HG03442 (cell line): ENCODE data around the gene NCOA7.
"Not testable (repeated sequence)": the region's sequence is repeated elsewhere in the genome, so short reads cannot be mapped to it uniquely, and the experiment has no call there.

Experiments
- ATAC-seq: cut with Tn5 transposase; IDR thresholded peaks from one replicate; pipeline ENCODE4 v1.9.1; 2021; ENCODE audit warnings: mild to moderate bottlenecking, moderate library complexity; ENCODE audit not compliant: unreplicated experiment

Gene NCOA7

DNA sequence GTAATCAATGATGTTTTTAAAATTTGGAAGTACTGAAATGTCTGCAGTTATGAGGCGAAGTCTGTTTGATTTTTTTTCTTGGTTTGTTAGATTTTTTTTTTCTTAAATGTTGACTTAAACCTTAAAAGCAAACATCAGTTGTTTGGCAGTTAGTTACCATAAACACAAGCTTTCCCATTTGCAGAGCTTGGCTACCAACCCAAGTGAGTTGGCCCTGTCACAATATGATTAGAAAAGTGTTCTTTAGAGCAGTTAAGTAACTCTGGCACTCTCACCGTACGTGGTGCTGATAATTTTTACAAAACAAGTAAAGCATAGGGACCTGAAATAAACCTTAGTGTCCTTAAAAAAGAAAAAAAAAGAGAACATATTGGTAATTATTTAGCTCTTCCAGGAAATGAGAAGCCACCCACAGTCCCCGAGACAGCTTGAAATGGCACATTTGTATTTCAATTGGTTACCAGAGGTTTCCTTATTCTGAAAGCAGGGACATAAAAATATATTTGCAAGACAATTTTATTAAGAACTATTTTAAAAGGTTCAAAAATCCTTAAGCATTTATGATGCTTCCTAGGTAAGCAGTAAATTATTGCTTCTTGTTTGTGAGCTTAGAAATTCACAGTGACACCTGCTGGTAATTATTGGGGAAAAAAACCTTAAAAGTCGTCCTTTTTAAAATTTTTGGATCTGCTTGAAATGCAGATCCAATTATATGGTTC is 37.4 kb upstream of the NCOA7 start:
- ATAC-seq = no peak

DNA sequence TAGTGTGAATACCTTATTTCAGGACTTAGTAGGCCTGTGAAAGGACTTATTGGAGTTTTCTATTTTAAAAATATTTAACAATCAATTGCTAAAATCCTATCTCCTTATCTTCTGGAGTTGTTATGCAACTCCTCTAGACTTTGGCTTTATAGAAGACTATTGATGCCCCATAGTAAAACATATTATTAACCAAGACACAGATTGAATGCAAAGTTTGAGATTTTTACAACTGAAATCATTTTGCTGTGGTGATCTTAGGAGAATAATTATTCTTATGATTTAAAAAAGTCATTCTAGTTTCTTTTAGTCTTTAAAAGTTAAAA is 36.9 kb upstream of the NCOA7 start:
- ATAC-seq = no peak

- no peak for ATAC-seq
These were observed 36.2 kb upstream of the NCOA7 start for GRCh38 chr6:125754566-125754965.

DNA sequence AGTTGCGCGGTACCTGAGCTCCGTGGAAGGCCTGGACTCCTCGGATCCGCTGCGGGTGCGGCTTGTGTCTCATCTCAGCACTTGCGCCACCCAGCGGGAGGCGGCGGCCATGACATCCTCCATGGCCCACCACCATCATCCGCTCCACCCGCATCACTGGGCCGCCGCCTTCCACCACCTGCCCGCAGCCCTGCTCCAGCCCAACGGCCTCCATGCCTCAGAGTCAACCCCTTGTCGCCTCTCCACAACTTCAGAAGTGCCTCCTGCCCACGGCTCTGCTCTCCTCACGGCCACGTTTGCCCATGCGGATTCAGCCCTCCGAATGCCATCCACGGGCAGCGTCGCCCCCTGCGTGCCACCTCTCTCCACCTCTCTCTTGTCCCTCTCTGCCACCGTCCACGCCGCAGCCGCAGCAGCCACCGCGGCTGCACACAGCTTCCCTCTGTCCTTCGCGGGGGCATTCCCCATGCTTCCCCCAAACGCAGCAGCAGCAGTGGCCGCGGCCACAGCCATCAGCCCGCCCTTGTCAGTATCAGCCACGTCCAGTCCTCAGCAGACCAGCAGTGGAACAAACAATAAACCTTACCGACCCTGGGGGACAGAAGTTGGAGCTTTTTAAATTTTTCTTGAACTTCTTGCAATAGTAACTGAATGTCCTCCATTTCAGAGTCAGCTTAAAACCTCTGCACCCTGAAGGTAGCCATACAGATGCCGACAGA is 31.4 kb upstream of the NCOA7 start:
- ATAC-seq = no peak

DNA sequence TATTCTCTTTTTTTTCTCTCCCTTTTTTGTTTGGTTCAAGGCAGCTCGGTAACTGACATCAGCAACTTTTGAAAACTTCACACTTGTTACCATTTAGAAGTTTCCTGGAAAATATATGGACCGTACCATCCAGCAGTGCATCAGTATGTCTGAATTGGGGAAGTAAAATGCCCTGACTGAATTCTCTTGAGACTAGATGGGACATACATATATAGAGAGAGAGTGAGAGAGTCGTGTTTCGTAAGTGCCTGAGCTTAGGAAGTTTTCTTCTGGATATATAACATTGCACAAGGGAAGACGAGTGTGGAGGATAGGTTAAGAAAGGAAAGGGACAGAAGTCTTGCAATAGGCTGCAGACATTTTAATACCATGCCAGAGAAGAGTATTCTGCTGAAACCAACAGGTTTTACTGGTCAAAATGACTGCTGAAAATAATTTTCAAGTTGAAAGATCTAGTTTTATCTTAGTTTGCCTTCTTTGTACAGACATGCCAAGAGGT is 30.8 kb upstream of the NCOA7 start:
- ATAC-seq = no peak

- peak; percentile 40 for ATAC-seq
These were observed 26.6 kb upstream of the NCOA7 start for GRCh38 chr6:125764121-125764671.

DNA sequence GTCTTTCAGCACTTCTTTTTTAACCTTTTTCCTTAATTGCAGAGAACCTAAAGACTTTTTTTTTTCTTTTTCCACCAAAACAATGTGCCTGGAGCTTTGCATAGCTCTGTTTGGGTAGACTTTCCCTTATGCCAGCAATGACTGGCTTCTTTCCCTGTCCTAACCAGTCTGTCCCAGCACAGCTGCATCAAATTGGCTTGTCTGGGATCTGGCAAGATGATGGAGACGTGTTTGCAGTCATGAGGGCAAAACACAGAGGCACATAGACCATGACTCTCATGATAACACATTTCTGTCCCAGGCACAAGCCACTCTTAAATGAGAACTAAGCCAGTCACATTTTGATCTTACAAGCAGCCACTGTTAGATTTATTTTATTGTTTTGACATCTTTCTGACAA is 24.8 kb upstream of the NCOA7 start:
- ATAC-seq = no peak

DNA sequence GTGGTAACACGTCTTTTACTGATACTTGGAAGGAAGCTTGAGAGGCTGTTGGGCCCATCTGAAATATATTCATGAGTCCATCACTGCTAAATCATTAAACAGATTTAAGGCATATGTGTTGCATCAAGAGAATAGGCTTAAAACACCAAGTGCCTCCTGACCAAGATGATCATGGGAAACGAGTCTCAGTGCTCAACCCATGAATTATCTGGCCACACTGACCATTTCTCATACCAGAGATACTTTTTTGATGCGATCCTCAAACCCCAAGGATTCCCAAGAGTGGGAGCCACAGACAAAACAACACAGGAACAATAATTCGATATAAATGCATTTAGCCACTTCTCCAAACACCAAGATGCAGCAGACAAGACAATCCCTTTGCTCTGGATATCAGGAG is 24.1 kb upstream of the NCOA7 start:
- no peak for ATAC-seq

GRCh38 chr6:125769147-125769783 is 21.5 kb upstream of the NCOA7 start:
- no peak for ATAC-seq

- no peak for ATAC-seq
These were observed 17.1 kb upstream of the NCOA7 start for GRCh38 chr6:125773387-125774341.

DNA sequence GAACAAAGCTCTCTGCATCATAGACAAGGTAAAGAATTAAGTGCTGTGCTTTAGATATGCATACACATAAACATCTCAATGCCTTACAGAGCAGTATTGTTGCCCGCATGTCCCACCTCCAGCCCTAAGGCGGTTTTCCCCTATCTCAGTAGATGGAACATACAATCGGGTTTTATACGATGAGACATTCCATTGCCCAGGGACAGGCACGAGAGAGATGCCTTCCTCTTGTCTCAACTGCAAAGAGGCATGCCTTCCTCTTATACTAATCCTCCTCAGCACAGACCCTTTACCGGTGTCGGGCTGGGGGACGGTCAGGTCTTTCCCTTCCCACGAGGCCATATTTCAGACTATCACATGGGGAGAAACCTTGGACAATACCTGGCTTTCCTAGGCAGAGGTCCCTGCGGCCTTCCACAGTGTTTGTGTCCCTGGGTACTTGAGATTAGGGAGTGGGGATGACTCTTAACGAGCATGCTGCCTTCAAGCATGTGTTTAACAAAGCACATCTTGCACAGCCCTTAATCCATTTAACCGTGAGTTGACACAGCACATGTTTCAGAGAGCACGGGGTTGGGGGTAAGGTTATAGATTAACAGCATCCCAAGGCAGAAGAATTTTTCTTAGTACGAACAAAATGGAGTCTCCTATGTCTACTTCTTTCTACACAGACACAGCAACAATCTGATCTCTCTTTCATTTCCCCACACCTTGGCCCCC is 14.5 kb upstream of the NCOA7 start:
- ATAC-seq = not testable (repeated sequence)

GRCh38 chr6:125779924-125780539 is 10.7 kb upstream of the NCOA7 start:
- peak; percentile 80 for ATAC-seq

DNA sequence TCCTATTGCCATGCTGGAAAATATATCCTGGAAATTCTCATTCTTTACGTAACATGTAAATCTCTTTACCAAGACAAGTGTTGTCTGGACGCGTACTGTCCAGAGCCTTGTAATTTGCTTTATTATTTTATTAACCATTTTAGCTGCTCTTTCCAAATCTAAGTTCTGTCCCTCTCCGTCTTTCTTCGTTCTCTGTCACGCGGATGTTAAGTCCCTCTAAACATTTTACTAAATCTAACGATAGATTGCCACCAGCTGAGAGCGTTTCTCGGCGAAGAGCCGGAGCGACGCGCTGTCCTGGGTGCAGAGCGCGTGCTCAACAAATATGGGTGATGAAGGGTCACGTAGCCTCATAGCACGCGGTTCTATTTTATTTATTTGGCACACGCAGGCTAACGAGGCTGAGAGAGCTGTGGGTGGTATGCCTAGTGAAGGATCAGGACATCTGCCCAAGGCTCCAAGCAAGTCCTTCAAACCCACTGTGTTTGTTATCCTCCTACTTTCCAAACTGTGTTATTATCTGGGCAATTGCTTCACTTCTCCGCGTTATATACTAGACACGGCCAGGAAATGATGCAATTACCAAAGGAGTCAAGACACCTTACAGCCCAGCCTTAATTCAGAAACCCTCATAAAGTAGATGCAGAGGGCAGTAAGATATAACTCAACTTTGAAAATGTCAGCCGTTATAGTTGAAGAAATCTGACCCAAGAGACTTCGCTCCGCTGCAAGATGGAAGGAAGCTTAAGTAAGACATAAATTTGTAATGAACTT is 10.0 kb upstream of the NCOA7 start:
- peak; percentile 70 for ATAC-seq

DNA sequence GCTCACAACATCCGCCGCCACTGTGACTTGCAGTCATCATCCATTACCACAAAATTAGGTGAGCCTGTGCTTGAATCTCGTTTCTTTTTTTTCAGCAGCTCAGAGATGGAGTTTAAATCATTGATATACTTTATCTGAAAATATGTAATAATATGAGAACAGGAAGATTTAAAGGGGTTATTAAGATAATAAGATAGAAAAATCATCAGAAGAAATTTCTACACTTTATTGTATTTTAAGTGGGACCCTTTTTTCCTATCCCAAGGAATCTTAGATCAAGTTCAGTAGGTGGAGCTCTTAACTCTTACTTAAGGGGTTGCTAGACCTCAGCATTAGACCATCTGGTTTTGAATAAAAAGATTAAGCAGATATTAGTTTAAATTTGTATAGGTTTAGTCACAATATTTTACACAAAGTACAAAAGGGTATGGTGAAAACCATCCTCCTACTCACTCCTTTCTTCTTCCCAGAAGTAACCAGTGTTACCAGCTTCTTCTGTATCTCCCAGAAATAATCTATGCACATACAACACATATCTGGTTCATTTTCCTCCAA is 9.4 kb upstream of the NCOA7 start:
- ATAC-seq = peak; percentile 38

DNA sequence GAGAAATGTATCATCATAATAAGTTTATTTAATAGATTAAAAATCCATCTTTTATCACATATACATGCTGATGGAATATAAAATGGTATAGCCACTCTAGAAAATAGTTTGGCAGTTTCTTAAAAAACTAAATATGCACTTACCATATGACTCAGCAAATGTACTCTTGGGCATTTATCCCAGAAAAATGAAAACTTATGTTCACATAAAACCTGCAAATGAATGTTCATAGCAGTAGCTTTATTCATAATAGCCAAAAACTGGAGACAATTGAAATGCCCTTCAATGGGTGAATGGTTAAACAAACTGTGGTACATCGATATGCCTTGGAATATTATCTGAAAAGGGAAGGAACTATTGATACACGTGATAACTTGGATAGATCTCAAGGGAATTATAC is 6.4 kb upstream of the NCOA7 start:
- ATAC-seq = no peak

DNA sequence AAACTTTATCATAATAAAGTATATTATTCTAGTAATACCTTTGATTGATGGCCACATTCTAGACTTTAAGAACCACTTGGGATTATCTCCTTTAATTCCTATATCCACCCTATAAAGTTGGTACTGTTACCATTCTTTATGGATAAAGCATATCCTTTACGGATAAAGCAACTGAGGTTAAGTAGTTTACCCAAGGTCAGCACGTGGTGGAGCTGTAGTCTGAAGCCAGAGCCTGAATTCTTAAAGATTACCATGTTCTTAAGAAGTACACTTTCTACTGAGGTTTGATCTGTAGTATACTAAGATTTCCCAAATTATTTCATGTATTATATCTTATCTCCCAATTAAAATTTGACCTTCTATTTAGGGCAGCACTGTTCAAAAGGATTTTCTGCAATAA is 3.0 kb upstream of the NCOA7 start:
- ATAC-seq = no peak

- no peak for ATAC-seq
These were observed 1.6 kb upstream of the NCOA7 start for GRCh38 chr6:125789167-125789566.

DNA sequence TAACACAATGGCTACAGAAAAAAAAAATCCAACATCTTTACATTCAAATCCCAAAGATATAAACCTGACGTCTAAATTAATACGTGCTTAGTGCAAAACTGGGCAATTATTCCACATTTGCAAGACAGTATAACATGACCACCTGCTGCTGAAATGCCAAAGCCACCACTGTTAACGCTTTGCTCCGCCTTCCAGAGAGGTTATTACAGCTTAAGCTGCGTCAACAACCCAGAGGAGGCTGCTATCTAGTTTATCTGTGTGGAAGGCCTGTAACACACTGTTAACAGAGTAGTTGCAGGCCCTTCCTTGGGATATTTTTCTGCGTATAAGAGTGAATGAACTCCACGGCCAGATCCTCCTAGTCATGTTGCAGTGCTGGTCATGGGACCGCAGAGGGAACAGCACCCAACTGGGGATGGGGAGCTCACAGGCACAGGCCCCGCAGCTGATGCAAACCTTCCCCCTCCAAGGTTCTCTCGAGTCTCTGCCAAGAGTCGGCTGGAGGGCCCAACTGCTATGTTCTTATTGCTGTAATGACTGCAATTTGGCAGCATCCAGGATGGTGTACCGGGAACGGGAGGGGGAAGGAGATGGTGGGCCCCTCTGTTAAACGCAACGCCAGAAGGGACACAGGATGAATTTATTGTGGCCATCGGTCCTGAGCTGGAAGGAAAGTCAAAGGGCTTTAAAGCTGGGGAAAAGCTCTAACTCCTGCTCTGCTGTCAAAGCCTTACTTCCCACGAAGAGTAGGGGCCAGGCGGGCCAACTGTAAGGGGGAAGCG is 993 bp upstream of the NCOA7 start:
- ATAC-seq = peak; percentile 21
